IMR-90 (cell line): ENCODE results near the gene CDKN1C. TPM values are rescaled to one million over a fixed set of nuclear protein-coding genes. Genes with fewer than 3 reads are reported as not detected.

Source experiments
- ATAC-seq: fragments of 200-7000 bp; cut with Tn5 transposase; 2 replicates; pipeline ENCODE4 v1.9.1; 2020; ENCODE audit warnings: low read depth, mild to moderate bottlenecking, moderate library complexity
- BruUV-seq: library from RNA; stranded (reverse); fragments of 400-500 nt; replicated peaks from 2 replicates; lab custom pipeline; 2021; lab: Mats Ljungman, UMichigan
- CTCF ChIA-PET: fragments of 300-600 bp; formaldehyde crosslinking; extraction: SDS; loops from one replicate; lab custom pipeline; 2021; ENCODE audit warnings: antibody characterized with exemption; lab: Yijun Ruan, JAX
- POLR2A ChIA-PET: fragments of 300-600 bp; sonication (Branson Sonifier 250); formaldehyde crosslinking; loops from one replicate; lab custom pipeline; 2022; ENCODE audit warnings: antibody characterized with exemption; ENCODE audit not compliant: unreplicated experiment; lab: Charles Lee
- DNase-seq: peaks from one replicate; pipeline ENCODE4 v3.0.0; 2013
- H2AFZ ChIP-seq: replicated peaks from 2 replicates; pipeline ENCODE3; 2013; ENCODE audit warnings: low read length, mild to moderate bottlenecking; ENCODE audit not compliant: poor library complexity
- H2AK5ac ChIP-seq: 2 replicates; pipeline ENCODE4 v1.6.1; 2013; ENCODE audit warnings: low read depth, low read length, inconsistent platforms
- H2AK9ac ChIP-seq: replicated peaks from 2 replicates; pipeline ENCODE3; 2013; ENCODE audit warnings: mild to moderate bottlenecking, low read depth, low read length, moderate library complexity; ENCODE audit not compliant: poor library complexity
- H2BK120ac ChIP-seq: 2 replicates; pipeline ENCODE4 v1.6.1; 2013; ENCODE audit warnings: low read depth, low read length, inconsistent platforms
- H2BK15ac ChIP-seq: 3 replicates; pipeline ENCODE4 v1.6.1; 2013; ENCODE audit warnings: low read depth, low read length, inconsistent platforms
- H2BK20ac ChIP-seq: 2 replicates; pipeline ENCODE4 v1.6.1; 2013; ENCODE audit warnings: low read depth, mild to moderate bottlenecking, inconsistent platforms, low read length, moderate library complexity
- H2BK5ac ChIP-seq: 2 replicates; pipeline ENCODE4 v1.6.1; 2013; ENCODE audit warnings: mild to moderate bottlenecking, low read depth, low read length, inconsistent platforms; ENCODE audit not compliant: poor library complexity, severe bottlenecking
- H3K14ac ChIP-seq: replicated peaks from 2 replicates; pipeline ENCODE4 v1.6.1; 2013; ENCODE audit warnings: low read depth, low read length, inconsistent platforms
- H3K18ac ChIP-seq: 2 replicates; pipeline ENCODE4 v1.6.1; 2013; ENCODE audit warnings: low read depth, low read length, control low read depth
- H3K23ac ChIP-seq: 2 replicates; pipeline ENCODE4 v1.6.1; 2013; ENCODE audit warnings: low read depth, low read length, inconsistent platforms
- H3K27ac ChIP-seq: 2 replicates; pipeline ENCODE4 v1.5.1; 2013; ENCODE audit warnings: mild to moderate bottlenecking, control low read depth, low read length; ENCODE audit not compliant: insufficient read depth
- H3K27me3 ChIP-seq: 2 replicates; pipeline ENCODE4 v1.6.1; 2013; ENCODE audit warnings: low read length; ENCODE audit not compliant: control insufficient read depth, insufficient read depth
- H3K36me3 ChIP-seq: 2 replicates; pipeline ENCODE4 v1.6.1; 2013; ENCODE audit warnings: low read length, mixed read lengths; ENCODE audit not compliant: control insufficient read depth, insufficient read depth
- H3K4ac ChIP-seq: 2 replicates; pipeline ENCODE4 v1.6.1; 2013; ENCODE audit warnings: low read depth, low read length, inconsistent platforms
- H3K4me1 ChIP-seq: 2 replicates; pipeline ENCODE4 v1.6.1; 2013; ENCODE audit warnings: low read length, mixed read lengths; ENCODE audit not compliant: control insufficient read depth, insufficient read depth
- H3K4me2 ChIP-seq: 2 replicates; pipeline ENCODE4 v1.6.1; 2013; ENCODE audit warnings: low read depth, mild to moderate bottlenecking, control low read depth, low read length, moderate library complexity
- H3K4me3 ChIP-seq: 2 replicates; pipeline ENCODE4 v1.5.1; 2013; ENCODE audit warnings: low read depth, mild to moderate bottlenecking, control low read depth, low read length, moderate library complexity; ENCODE audit not compliant: insufficient read depth
- H3K56ac ChIP-seq: 2 replicates; pipeline ENCODE4 v1.6.1; 2013; ENCODE audit warnings: low read length, inconsistent platforms; ENCODE audit not compliant: insufficient read depth; ENCODE audit errors: extremely low read depth
- H3K79me1 ChIP-seq, 2 experiments: 2 replicates each; pipeline ENCODE4 v1.6.1; 2013; ENCODE audit warnings: low read length in 2 of 2, inconsistent platforms in 1 of 2, low read depth in 1 of 2
- H3K9ac ChIP-seq: 2 replicates; pipeline ENCODE4 v1.6.1; 2013; ENCODE audit warnings: low read depth, low read length, control low read depth
- H3K9me1 ChIP-seq: 2 replicates; pipeline ENCODE4 v1.6.1; 2013; ENCODE audit warnings: low read length, inconsistent platforms; ENCODE audit not compliant: insufficient read depth
- H3K9me3 ChIP-seq: 2 replicates; pipeline ENCODE4 v1.6.1; 2013; ENCODE audit warnings: low read length; ENCODE audit not compliant: control insufficient read depth, insufficient read depth
- H4K20me1 ChIP-seq: 2 replicates; pipeline ENCODE4 v1.6.1; 2013; ENCODE audit warnings: low read length, inconsistent platforms; ENCODE audit not compliant: insufficient read depth
- H4K5ac ChIP-seq: 2 replicates; pipeline ENCODE4 v1.6.1; 2013; ENCODE audit warnings: mild to moderate bottlenecking, low read depth, low read length, control low read depth
- H4K8ac ChIP-seq, 2 experiments: 2 replicates each; pipeline ENCODE4 v1.6.1; 2013; ENCODE audit warnings: low read depth in 2 of 2, low read length in 2 of 2, control low read depth in 1 of 2, inconsistent platforms in 1 of 2
- H4K91ac ChIP-seq: 2 replicates; pipeline ENCODE4 v1.6.1; 2013; ENCODE audit warnings: low read depth, low read length, inconsistent platforms; ENCODE audit not compliant: insufficient read depth
- BHLHE40 ChIP-seq: fragments of 150-350 bp; IDR thresholded peaks from 2 replicates; pipeline ENCODE4 v1.6.1; 2016; ENCODE audit warnings: mild to moderate bottlenecking, low read depth, low read length
- CEBPB ChIP-seq: IDR thresholded peaks from 2 replicates; pipeline ENCODE4 v1.6.1; 2012; ENCODE audit warnings: low read depth, low read length, improper control_type of control experiment
- ELK1 ChIP-seq: fragments of 150-350 bp; IDR thresholded peaks from 2 replicates; pipeline ENCODE4 v1.6.1; 2016; ENCODE audit warnings: low read depth, mild to moderate bottlenecking, low read length, moderate library complexity, borderline replicate concordance
- MAFK ChIP-seq: IDR thresholded peaks from 2 replicates; pipeline ENCODE4 v1.6.1; 2012; ENCODE audit warnings: low read depth, low read length, improper control_type of control experiment
- MXI1 ChIP-seq: IDR thresholded peaks from 2 replicates; pipeline ENCODE4 v1.6.1; 2012; ENCODE audit warnings: low read depth, mild to moderate bottlenecking, low read length, moderate library complexity, borderline replicate concordance
- NFE2L2 ChIP-seq: fragments of 150-350 bp; IDR thresholded peaks from 2 replicates; pipeline ENCODE4 v1.6.1; 2016; ENCODE audit warnings: low read depth, mild to moderate bottlenecking, low read length
- POLR2A ChIP-seq: IDR thresholded peaks from 2 replicates; pipeline ENCODE4 v1.6.1; 2012; ENCODE audit warnings: mild to moderate bottlenecking, low read depth, low read length
- RAD21 ChIP-seq: IDR thresholded peaks from 2 replicates; pipeline ENCODE4 v1.6.1; 2012; ENCODE audit warnings: low read length, improper control_type of control experiment
- RCOR1 ChIP-seq: IDR thresholded peaks from 2 replicates; pipeline ENCODE4 v1.6.1; 2012; ENCODE audit warnings: mild to moderate bottlenecking, low read length, improper control_type of control experiment; ENCODE audit not compliant: insufficient replicate concordance
- RFX5 ChIP-seq: IDR thresholded peaks from 2 replicates; pipeline ENCODE4 v1.8.0; 2012; ENCODE audit warnings: low read depth, mild to moderate bottlenecking, low read length, moderate library complexity
- WGBS, 2 experiments: methylation state at CpG; one replicate each; pipeline versions ENCODE4 v1.1.5 to v1.1.7; 2013; ENCODE audit warnings: missing lambda C conversion rate in 2 of 2; ENCODE audit not compliant: insufficient read length in 1 of 2; ENCODE audit errors: extremely low coverage in 2 of 2; 5-methylcytosine and 5-hydroxymethylcytosine counted together
- dilution Hi-C: fragments of 300-500 bp; cut with HindIII; formaldehyde crosslinking; loops from one replicate; pipeline ENCODE4 v1.14.3; 2018; ENCODE audit warnings: low sequenced_read_pairs; ENCODE audit not compliant: unreplicated experiment
- in situ Hi-C: fragments of 300-500 bp; cut with MboI; formaldehyde crosslinking; loops from 3 replicates; pipeline ENCODE4 v1.14.3; 2019; ENCODE audit warnings: low sequenced_read_pairs, inconsistent platforms, mixed read lengths
- intact Hi-C: fragments of 100-400 bp; cut with micrococcal nuclease; formaldehyde crosslinking; loops from 2 replicates; pipeline ENCODE4 v1.10.0; 2022
- polyA plus RNA-seq, 3 experiments: library from polyadenylated mRNA; depleted of rRNA; stranded (reverse); fragments of >200 nt; gene quantifications; 2 replicates each; pipeline ENCODE4 v1.2.3, GENCODE V29; 2012; ENCODE audit warnings: low replicate concordance in 1 of 3
- total RNA-seq: library from RNA; depleted of rRNA; stranded (reverse); fragments of >200 nt; gene quantifications from 2 replicates; pipeline ENCODE4 v1.2.3, GENCODE V29; 2012

The CDKN1C gene
- total and polyA plus RNA-seq, 2 of the 4 experiments (the other 2 are of a cell fraction), result 1.6 to 3.0 TPM

GRCh38 chr11:2865922-2866577 is 19.5 kb downstream of the CDKN1C start:
- H2BK15ac ChIP-seq, result no peak overlapping the region
- WGBS, 2 experiments, result no CpG with 5 or more reads among the region's 11 CpGs
- H3K79me1 ChIP-seq, result no peaks in the 10 kb centered on the region
- no peak overlapping the region for H2BK5ac ChIP-seq
- no peak overlapping the region for H3K23ac ChIP-seq
- no peak overlapping the region for H4K91ac ChIP-seq
- in situ Hi-C loops, result no loop called here
- no peak overlapping the region for H3K14ac ChIP-seq
- ChIA-PET CTCF (no interaction called here), POLR2A (no interaction called here)
- intact Hi-C loops, result no loop called here
- no peak overlapping the region for H3K56ac ChIP-seq
- peaks cover 74% of the 10 kb centered on the region for H3K27me3 ChIP-seq
- H3K9me3 ChIP-seq, result peaks cover 11% of the 10 kb centered on the region
- H2AK5ac ChIP-seq, result no peak overlapping the region
- H2AK9ac ChIP-seq, result no peak overlapping the region
- DNase-seq (no peak), ATAC-seq (no peak)
- no peak overlapping the region for H3K18ac ChIP-seq
- H3K4me1 ChIP-seq, result peaks cover 2% of the 10 kb centered on the region; the same call in 1 of the 2 replicates
- no peak overlapping the region for H2AFZ ChIP-seq
- H4K20me1 ChIP-seq, result no peaks in the 10 kb centered on the region
- H3K9ac ChIP-seq, result no peak overlapping the region
- no peak overlapping the region for H2BK120ac ChIP-seq
- no peak overlapping the region for H3K4me2 ChIP-seq
- H2BK20ac ChIP-seq, result no peak overlapping the region
- no peak overlapping the region for H3K27ac ChIP-seq
- H4K8ac ChIP-seq, result no peak overlapping the region
- H3K36me3 ChIP-seq, result no peaks in the 10 kb centered on the region
- dilution Hi-C loops, result no loop called here
- no peaks in the 10 kb centered on the region for H3K9me1 ChIP-seq
- no peak overlapping the region for H3K4ac ChIP-seq
- H3K4me3 ChIP-seq, result no peak overlapping the region
- BruUV-seq, result no TSS peak
- H4K5ac ChIP-seq, result no peak overlapping the region
- TF ChIP-seq RFX5 (no peak), ELK1 (no peak), CEBPB (no peak), BHLHE40 (no peak), MAFK (no peak), POLR2A (no peak), RCOR1 (no peak), NFE2L2 (no peak), RAD21 (no peak), MXI1 (no peak)
